ENCODE data around the gene TAGAP. TPM values are rescaled to one million over a fixed set of nuclear protein-coding genes. Genes with fewer than 3 reads are reported as not detected.

Gene TAGAP
- total RNA-seq = 12.9 TPM
- long read RNA-seq, transcript TAGAP-203 (10 exons, 3,887 nt) = major isoform, 19 of 36 reads
- long read RNA-seq, partial matches to known transcripts = 11 of 36 reads
- long read RNA-seq, other reads (novel, unspliced or antisense) = 5 of 36 reads

GRCh38 chr6:159044899-159045727, at the start of gene TAGAP:
TSS of gene TAGAP (minus strand) at chr6:159044991. CDS start at chr6:159044146, 845 bp downstream.
- Histone ChIP-seq H3K36me3 (peaks cover 8% of the 10 kb centered on the region), H3K27me3 (no peaks in the 10 kb centered on the region), H3K27ac (peak within 1 kb of the TSS; percentile 63), H3K9me3 (no peaks in the 10 kb centered on the region), H3K4me1 (peaks cover 27% of the 10 kb centered on the region), H3K4me3 (peak within 1 kb of the TSS; percentile 49)
- ATAC-seq (peak; percentile 89), DNase-seq (peak; percentile 81)
- intact Hi-C loops (cut with DNase I) = loop anchor here (10.0 kb wide), 1 partner anchor 60 kb away; no protein-coding TSS in a partner anchor
- TF ChIP-seq CTCF (IDR thresholded peaks at IDR 0.05) = no peak

- no peak for TF ChIP-seq CTCF (IDR thresholded peaks at IDR 0.05)
- intact Hi-C loops (cut with DNase I) = no loop called here
- no peaks in the 10 kb centered on the region for H3K36me3 ChIP-seq
- ATAC-seq (no peak), DNase-seq (no peak)
- H3K27me3 ChIP-seq = no peaks in the 10 kb centered on the region
- no peak overlapping the region for H3K27ac ChIP-seq
- peaks cover 6% of the 10 kb centered on the region for H3K4me1 ChIP-seq
- H3K9me3 ChIP-seq = no peaks in the 10 kb centered on the region
- H3K4me3 ChIP-seq = no peak overlapping the region
Observed at GRCh38 chr6:159093609-159094443, 49.0 kb upstream of the TAGAP start.

GRCh38 chr6:159092631-159093030, 47.8 kb upstream of the TAGAP start:
- no peaks in the 10 kb centered on the region for H3K9me3 ChIP-seq
- no peak overlapping the region for H3K4me3 ChIP-seq
- no peak overlapping the region for H3K27ac ChIP-seq
- TF ChIP-seq CTCF (IDR thresholded peaks at IDR 0.05) = no peak
- peak; percentile 62 for ATAC-seq
- H3K36me3 ChIP-seq = no peaks in the 10 kb centered on the region
- H3K4me1 ChIP-seq = peaks cover 4% of the 10 kb centered on the region
- no peak for DNase-seq
- intact Hi-C loops (cut with DNase I) = no loop called here
- no peaks in the 10 kb centered on the region for H3K27me3 ChIP-seq

- H3K9me3 ChIP-seq = no peaks in the 10 kb centered on the region
Observed at GRCh38 chr6:159090530-159091480, 46.0 kb upstream of the TAGAP start.

More at GRCh38 chr6:159090530-159091480, 46.0 kb upstream of the TAGAP start:
- DNase-seq (no peak), ATAC-seq (no peak)
- Histone ChIP-seq H3K27ac (no peak overlapping the region), H3K36me3 (no peaks in the 10 kb centered on the region), H3K27me3 (no peaks in the 10 kb centered on the region), H3K4me3 (no peak overlapping the region), H3K4me1 (peaks cover 4% of the 10 kb centered on the region)
- no peak for TF ChIP-seq CTCF (IDR thresholded peaks at IDR 0.05)
- intact Hi-C loops (cut with DNase I) = no loop called here

All from upper lobe of right lung (tissue), 1 donor.